GM08714 (cell line): ENCODE results near the gene CSRP1.
"Not testable (repeated sequence)": the region's sequence is repeated elsewhere in the genome, so short reads cannot be mapped to it uniquely, and the experiment has no call there.

Source experiments
- H3K4me3 ChIP-seq: fragments of 200-500 bp; sonication (Bioruptor generic); 2 replicates; pipeline ENCODE4 v1.5.1; 2014; ENCODE audit warnings: mild to moderate bottlenecking, low read length, inconsistent platforms
- ZNF274 ChIP-seq: IDR thresholded peaks from 2 replicates; pipeline ENCODE4 v1.6.1; 2012; ENCODE audit warnings: mild to moderate bottlenecking, low read depth, low read length

Gene CSRP1

DNA sequence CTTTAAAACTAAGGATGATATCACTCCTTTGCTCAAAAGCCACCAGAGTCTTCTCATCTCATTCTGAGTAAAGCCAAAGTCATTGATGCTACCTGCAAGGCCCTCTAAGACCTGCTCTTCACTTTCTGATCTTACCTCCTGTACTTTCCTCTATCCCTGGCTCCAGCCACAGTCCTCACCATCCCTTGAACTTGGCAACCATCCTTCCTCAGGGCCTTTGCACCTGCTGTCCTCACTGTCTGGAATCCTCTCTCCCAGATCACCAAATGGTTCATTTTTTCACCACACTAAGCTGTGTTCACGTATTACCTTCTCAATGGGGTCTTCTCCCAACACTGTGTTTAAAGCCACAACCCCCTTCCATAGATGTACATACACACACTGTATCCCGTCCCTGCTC, 33.6 kb downstream of the CSRP1 start:
- no peak for TF ChIP-seq ZNF274
- H3K4me3 ChIP-seq: no peak overlapping the region

- not testable (repeated sequence) for H3K4me3 ChIP-seq
These were observed 34.6 kb downstream of the CSRP1 start for GRCh38 chr1:201472321-201472720.

DNA sequence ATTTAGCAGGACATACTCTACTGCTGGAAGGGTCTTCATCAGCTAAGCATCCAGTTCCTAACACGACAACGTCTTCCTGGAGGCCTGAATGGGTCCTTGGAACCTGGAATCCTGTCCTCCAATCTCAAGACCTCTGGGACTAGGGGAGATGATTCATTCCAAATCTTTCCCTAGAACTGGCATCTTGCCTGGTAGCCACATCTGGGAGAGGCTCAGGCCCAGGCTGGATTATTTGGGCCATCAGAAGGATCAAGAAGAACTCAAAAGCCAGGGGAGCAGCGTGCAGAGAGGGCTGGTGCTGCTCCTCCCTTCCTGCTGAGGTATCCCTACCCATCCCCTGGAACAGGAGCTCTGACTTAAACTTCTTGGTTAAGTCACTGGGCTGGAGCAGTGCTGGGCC, 35.2 kb downstream of the CSRP1 start:
- no peak for TF ChIP-seq ZNF274
- H3K4me3 ChIP-seq: no peak overlapping the region

GRCh38 chr1:201470581-201470980, 36.3 kb downstream of the CSRP1 start:
- H3K4me3 ChIP-seq: no peak overlapping the region
- no peak for TF ChIP-seq ZNF274

- peak overlapping the region; percentile 63; the same call in 1 of the 2 replicates for H3K4me3 ChIP-seq
- no peak for TF ChIP-seq ZNF274
These were observed 37.3 kb downstream of the CSRP1 start for GRCh38 chr1:201469645-201470074.

DNA sequence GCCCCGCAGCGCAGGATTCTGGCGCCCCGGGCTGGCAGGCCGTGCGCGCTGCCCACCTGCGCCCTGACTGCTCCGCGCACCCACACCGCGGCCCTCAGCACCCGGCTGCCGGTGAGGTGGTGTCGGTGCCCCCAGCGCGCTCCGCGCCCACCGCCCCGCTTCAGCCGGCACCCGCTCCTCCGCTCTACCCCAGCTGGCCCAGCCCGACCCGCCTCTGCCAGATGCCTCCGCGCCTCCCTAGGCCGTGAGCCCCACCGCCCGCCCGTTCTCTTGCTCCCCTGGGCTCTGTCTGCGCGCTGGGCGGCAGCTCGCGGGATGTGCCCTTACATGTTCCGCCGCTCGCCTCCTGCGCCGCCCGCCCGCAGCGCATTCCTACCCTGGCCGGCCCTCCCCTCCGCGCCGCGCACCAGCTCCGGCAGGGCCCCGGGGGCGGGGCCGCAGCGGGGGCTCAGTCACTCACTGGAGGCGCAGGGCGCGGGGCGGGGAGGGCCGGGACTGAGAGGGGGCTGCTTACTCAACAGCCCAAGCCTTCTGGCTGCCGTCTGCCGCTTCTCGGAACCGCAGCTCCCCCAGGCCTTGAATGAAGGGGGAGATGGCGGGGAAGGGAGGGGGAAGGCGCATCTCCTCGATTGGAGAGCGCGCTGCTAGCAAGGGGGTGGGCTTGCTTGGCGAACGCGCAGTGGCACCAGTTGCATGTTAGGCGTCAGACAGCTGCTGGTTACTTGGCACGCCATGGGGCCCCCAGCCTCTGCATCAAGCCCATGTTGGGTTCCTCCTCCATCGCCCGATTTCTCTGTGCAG, 37.9 kb downstream of the CSRP1 start, which contains the start of gene PHLDA3:
Gene PHLDA3 (minus strand): TSS at position 345 of the 801 bp plus-strand sequence. CDS start 402 bp downstream, outside the sequence.
- H3K4me3 ChIP-seq: peak within 1 kb of the TSS; percentile 63
- no peak for TF ChIP-seq ZNF274

DNA sequence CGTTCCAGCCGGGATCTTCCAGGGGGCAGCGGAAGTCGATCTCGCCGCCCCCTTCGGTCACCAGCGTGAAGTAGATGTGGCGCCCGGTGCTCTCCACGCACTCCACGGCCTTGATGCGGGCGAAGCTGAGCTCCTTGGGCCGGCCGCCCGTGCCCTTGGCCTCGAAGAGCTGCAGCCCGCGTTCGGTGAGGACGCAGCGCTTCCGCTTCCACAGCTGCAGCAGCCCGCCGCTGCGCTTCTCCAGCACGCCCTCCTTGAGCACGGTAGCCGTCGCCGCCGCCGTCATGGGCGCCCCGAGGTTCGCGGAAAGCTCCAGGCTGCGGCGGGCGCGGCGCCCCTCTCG, 38.5 kb downstream of the CSRP1 start:
- peak overlapping the region; percentile 63 for H3K4me3 ChIP-seq

DNA sequence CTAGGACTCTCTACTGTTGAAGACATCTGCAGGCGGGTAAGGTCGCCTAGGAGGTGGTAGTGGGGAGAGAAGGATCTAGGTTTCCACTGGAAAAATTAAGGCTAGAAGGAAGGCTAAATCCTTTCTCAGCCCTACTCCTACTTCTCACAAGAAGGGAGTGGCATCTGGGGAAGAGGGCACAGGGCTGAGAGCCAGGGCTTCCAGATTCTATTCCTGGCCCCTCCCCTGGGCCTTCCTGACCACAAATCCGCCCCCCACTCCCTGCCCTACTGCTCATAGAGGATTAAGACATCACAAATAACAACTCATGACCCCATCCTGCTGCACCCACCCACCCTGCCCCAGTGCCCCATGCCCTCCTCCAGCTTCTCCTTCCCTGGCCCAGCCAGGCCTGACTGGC, 40.4 kb downstream of the CSRP1 start:
- TF ChIP-seq ZNF274: no peak
- H3K4me3 ChIP-seq: peak overlapping the region; percentile 63; the same call in 1 of the 2 replicates

More for the DNA sequence above, 38.5 kb downstream of the CSRP1 start:
- TF ChIP-seq ZNF274: no peak

DNA sequence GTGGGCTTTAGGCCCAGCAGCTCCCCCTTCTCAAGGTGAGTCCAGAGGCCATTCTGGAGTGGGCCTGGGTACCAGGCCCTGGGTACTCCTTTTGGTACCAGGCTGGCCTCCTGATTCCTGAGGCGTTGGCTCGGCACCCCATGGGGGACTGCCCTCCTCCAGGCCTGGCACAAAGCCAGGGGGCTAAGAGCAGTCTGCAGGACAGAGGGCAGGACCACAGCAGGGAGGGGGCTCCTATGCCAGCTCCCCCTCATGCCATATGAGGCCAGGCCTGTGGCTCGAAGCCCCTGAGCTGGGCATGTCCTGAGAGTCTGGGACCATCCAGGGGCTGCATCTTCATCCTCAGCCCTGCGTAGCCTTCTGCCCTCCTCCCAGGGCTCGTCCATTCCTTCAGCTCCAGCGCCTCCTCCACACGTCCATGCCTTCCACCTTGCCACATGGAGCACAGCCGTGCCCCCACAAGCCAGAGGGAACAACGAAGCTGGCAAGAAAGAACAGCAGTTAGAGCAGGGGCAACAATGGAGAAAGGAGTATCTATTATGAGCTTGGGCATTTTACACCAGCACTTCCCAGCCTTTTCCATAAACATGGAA, 41.1 kb downstream of the CSRP1 start:
- H3K4me3 ChIP-seq: no peak overlapping the region; the same call in 1 of the 2 replicates

DNA sequence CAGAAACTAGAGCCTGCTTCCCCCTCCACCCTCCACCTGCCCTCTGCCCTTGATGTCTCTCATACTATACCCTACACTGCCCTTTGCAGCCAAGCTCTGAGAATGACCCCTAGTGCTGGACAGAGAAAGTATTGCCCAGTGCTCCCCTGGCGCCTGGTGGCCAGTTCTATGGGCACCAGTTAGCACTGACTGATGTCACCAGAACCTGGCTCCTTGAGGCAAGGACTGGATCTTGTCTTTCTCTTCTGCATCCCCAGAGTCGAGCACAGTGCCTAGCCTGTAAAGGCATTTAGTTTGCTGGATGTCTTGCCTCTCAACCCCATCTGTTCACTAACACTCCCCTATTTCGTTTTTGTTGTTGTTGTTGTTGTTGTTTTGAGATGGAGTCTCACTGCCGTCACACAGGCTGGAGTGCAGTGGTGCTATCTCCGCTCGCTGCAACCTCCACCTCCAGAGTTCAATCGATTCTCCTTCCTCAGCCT, 43.8 kb downstream of the CSRP1 start:
- no peak overlapping the region for H3K4me3 ChIP-seq
- no peak for TF ChIP-seq ZNF274

More for the DNA sequence above, 41.1 kb downstream of the CSRP1 start:
- no peak for TF ChIP-seq ZNF274

DNA sequence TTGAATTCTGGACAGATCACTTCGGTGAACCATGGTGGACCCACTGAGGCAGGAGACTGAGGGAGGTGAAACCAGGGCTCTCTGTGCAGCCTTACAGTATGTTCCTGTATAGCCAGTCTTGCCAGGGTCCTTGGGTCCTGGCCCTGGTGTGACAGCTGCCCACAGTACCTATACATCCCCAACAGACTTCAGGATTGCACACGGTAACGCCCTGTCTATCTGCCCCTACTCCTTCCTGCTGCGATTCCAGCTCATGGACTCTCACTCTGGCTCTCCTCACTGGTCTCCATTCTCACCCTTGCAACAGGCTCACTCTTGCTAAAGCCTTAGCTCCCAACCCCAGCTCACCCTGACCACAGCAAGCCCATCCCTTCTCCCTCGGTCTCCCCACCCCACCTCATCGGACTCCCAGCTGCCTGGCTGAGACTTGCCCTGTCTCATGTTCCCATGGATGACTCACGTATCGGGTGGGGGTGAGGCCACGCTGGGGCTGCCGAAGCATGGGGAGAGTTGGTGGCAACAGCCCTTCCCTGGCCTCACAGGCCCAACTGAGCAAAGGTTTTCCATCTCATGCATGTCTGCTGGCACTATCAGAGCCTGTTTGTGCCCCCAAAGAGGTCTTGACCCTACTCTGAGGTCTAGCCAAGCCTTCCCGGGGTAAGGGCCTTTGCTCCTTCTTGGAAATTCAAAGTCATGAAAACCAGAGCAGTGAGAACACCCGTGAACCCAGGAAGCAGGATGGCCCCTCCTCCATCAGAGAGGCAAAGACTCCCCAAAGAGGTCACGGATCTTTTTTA, 45.1 kb downstream of the CSRP1 start:
- no peak overlapping the region for H3K4me3 ChIP-seq
- TF ChIP-seq ZNF274: no peak

DNA sequence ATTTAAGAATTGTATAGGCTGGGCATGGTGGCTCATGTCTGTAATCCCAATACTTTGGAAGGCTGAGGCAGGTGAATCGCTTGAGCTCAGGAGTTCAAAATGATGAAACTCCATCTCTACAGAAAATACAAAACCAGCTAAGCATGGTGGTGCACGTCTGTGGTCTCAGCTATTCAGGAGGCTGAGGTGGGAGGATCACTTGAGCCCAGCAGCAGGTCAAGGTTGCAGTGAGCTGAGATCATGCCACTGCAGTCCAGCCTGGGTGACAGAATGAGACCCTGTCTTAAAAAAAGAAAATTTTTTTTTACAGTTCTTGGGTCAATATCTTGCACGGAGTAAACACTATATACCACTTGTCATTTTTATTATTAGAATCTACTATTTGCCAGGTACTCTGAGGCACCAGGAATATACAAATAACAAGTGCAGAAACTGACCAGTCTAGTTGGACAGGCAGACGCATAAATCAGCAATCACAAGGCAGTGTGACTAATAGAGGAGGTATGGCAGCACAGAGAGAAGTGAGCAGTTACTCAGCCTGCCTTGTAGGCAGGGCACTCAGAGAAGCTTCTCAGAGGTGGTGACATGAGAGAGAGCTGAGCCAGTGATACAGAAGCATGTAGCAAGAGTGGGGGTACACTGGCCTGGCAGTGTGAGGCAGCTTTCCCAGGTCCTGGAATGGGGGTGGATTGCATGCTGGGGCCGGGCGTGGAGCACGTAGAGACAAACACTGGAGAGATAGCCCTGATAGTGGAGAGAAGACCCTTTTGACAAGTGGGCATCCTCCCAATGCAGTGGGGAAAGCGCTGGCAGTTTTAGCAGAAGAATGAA, 45.9 kb downstream of the CSRP1 start:
- no peak overlapping the region for H3K4me3 ChIP-seq

GRCh38 chr1:201459775-201460174, 47.1 kb downstream of the CSRP1 start:
- H3K4me3 ChIP-seq: no peak overlapping the region
- TF ChIP-seq ZNF274: no peak

More for the DNA sequence above, 45.9 kb downstream of the CSRP1 start:
- no peak for TF ChIP-seq ZNF274
